Parathyroid adenoma (tissue), 2 donors: Measurements from ENCODE around the gene CATSPER3.

ENCODE experiments used
- H2AFZ ChIP-seq: fragments of 300-600 bp; sonication (generic); one replicate; pipeline ENCODE4 v1.7.0; 2017; ENCODE audit warnings: antibody characterized with exemption, mild to moderate bottlenecking
- H3K27ac ChIP-seq: fragments of 300-600 bp; sonication (generic); one replicate; pipeline ENCODE4 v1.7.0; 2017
- H3K27me3 ChIP-seq: fragments of 300-600 bp; sonication (generic); one replicate; pipeline ENCODE4 v1.7.0; 2017; ENCODE audit warnings: low read length; ENCODE audit not compliant: control insufficient read depth, insufficient read depth
- H3K36me3 ChIP-seq: fragments of 300-600 bp; sonication (generic); one replicate; pipeline ENCODE4 v1.7.0; 2017; ENCODE audit warnings: low read length; ENCODE audit not compliant: control insufficient read depth, insufficient read depth
- H3K4me1 ChIP-seq: fragments of 300-600 bp; sonication (generic); one replicate; pipeline ENCODE4 v1.7.0; 2017; ENCODE audit warnings: control low read depth
- H3K4me2 ChIP-seq: fragments of 300-600 bp; sonication (generic); one replicate; pipeline ENCODE4 v1.7.0; 2017; ENCODE audit warnings: low read length
- H3K4me3 ChIP-seq: fragments of 300-600 bp; sonication (generic); one replicate; pipeline ENCODE4 v1.7.0; 2017; ENCODE audit warnings: low read depth, low read length
- H3K79me2 ChIP-seq: fragments of 300-600 bp; sonication (generic); one replicate; pipeline ENCODE4 v1.7.0; 2017; ENCODE audit warnings: control low read depth
- H3K9ac ChIP-seq: fragments of 300-600 bp; sonication (generic); one replicate; pipeline ENCODE4 v1.7.0; 2017; ENCODE audit warnings: mild to moderate bottlenecking
- H3K9me3 ChIP-seq: fragments of 300-600 bp; sonication (generic); one replicate; pipeline ENCODE4 v1.7.0; 2017; ENCODE audit warnings: low read length; ENCODE audit not compliant: control insufficient read depth
- CTCF ChIP-seq: fragments of 300-600 bp; sonication (generic); IDR thresholded peaks from one replicate; pipeline ENCODE4 v1.7.0; 2017; ENCODE audit warnings: antibody characterized with exemption, mild to moderate bottlenecking
- donor health status: primary hyperparathyroidism.

The CATSPER3 gene

DNA sequence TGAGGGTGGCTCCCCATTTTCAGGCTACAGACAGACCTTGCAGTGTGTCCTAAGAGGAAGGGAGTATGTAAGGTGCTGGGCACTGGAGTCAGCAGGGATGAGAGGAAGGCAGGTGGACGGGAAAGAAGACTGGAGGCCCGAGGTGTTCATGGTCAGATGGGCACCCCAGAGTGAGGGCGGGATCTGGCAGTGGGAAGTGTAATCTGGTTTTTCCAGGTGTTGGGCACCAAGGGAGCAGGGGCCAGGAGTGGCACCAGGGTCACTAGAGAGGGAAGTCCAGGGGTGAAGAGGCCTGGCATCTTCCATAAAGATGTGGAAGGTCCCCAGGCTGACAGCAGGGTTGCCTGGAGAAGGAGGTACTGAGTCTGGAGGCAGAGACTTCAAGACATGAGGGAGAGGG, 36.7 kb downstream of the CATSPER3 start:
- no peaks in the 10 kb centered on the region for H3K4me1 ChIP-seq
- H3K27ac ChIP-seq: no peak overlapping the region
- no peak overlapping the region for H3K4me3 ChIP-seq
- H3K4me2 ChIP-seq: no peak overlapping the region
- H3K9ac ChIP-seq: no peak overlapping the region
- no peaks in the 10 kb centered on the region for H3K9me3 ChIP-seq
- no peaks in the 10 kb centered on the region for H3K79me2 ChIP-seq
- H2AFZ ChIP-seq: no peak overlapping the region
- H3K27me3 ChIP-seq: no peaks in the 10 kb centered on the region
- no peak for TF ChIP-seq CTCF
- H3K36me3 ChIP-seq: no peaks in the 10 kb centered on the region

GRCh38 chr5:135005076-135005475, 37.4 kb downstream of the CATSPER3 start:
- H3K4me2 ChIP-seq: no peak overlapping the region
- no peak overlapping the region for H3K4me3 ChIP-seq
- H3K79me2 ChIP-seq: no peaks in the 10 kb centered on the region
- H3K4me1 ChIP-seq: no peaks in the 10 kb centered on the region
- no peak for TF ChIP-seq CTCF
- H3K27me3 ChIP-seq: no peaks in the 10 kb centered on the region
- no peaks in the 10 kb centered on the region for H3K9me3 ChIP-seq
- H3K9ac ChIP-seq: no peak overlapping the region
- H3K27ac ChIP-seq: no peak overlapping the region
- no peak overlapping the region for H2AFZ ChIP-seq
- no peaks in the 10 kb centered on the region for H3K36me3 ChIP-seq

DNA sequence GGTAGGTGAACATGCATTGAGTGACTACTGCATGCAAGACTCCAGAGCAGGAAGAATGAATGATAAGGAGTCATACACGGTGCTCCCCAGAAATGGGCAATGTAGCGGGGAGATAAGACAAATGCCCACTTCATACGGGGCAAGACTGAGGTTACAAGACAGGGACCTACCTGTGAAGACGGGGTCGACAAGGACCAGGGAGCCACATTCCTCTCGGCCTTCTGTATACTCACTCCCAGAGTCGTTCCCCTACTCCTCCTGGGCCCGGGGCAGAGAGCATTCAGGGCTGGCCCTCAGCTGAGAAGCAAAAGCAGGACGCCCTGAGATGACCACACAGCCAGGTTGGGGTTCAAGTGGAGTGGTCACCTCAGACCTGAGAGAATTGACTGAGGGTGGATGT, 39.6 kb downstream of the CATSPER3 start:
- no peak for TF ChIP-seq CTCF
- H3K9ac ChIP-seq: no peak overlapping the region
- H2AFZ ChIP-seq: no peak overlapping the region

DNA sequence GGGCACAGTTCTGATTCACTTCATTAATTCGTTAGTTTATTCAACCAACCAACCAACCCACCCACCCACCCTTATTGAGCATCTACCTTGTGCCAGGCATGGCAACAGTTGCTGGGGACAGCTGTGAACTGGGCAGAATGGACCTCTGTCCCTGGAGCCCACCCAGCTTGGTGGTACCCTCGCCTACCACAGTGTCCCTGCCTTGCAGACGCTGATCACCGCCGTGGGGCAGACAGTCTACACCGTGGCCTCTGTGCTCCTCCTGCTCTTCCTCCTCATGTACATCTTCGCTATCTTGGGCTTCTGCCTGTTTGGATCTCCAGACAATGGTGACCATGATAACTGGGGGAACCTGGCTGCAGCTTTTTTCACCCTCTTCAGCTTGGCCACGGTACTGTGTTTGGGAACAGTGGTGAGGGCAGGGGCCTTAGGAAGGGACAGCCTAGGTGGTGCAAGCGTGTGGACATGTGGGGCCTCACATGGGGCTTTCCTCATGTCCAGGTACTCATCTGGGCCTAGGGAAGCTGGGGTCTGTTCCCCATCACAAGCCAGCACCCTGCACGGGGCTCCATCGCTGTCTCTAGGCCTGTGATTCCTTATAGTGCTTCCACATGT, 40.1 kb downstream of the CATSPER3 start:
- Histone ChIP-seq H3K36me3 (no peaks in the 10 kb centered on the region), H3K4me2 (no peak overlapping the region), H3K27ac (no peak overlapping the region), H3K4me1 (no peaks in the 10 kb centered on the region), H3K9ac (no peak overlapping the region), H2AFZ (no peak overlapping the region), H3K9me3 (no peaks in the 10 kb centered on the region), H3K4me3 (no peak overlapping the region), H3K27me3 (no peaks in the 10 kb centered on the region), H3K79me2 (no peaks in the 10 kb centered on the region)
- TF ChIP-seq CTCF: no peak

More for the DNA sequence above, 39.6 kb downstream of the CATSPER3 start:
- Histone ChIP-seq H3K27me3 (no peaks in the 10 kb centered on the region), H3K9me3 (no peaks in the 10 kb centered on the region), H3K79me2 (no peaks in the 10 kb centered on the region), H3K27ac (no peak overlapping the region), H3K4me2 (no peak overlapping the region), H3K36me3 (no peaks in the 10 kb centered on the region), H3K4me3 (no peak overlapping the region), H3K4me1 (no peaks in the 10 kb centered on the region)

- H3K36me3 ChIP-seq: no peaks in the 10 kb centered on the region
- H3K27me3 ChIP-seq: no peaks in the 10 kb centered on the region
- no peaks in the 10 kb centered on the region for H3K79me2 ChIP-seq
- TF ChIP-seq CTCF: no peak
- H3K4me2 ChIP-seq: no peak overlapping the region
- H3K9me3 ChIP-seq: no peaks in the 10 kb centered on the region
- no peak overlapping the region for H3K9ac ChIP-seq
- H3K4me3 ChIP-seq: no peak overlapping the region
- no peaks in the 10 kb centered on the region for H3K4me1 ChIP-seq
- no peak overlapping the region for H2AFZ ChIP-seq
- H3K27ac ChIP-seq: no peak overlapping the region
Observed at GRCh38 chr5:135008556-135008955, 40.8 kb downstream of the CATSPER3 start.
